D721Med (cell line): ENCODE results near the gene ENPP1.
"Not testable (repeated sequence)": the region's sequence is repeated elsewhere in the genome, so short reads cannot be mapped to it uniquely, and the experiment has no call there.

Experiments used
- DNase-seq: peaks from one replicate; pipeline ENCODE4 v3.0.0; 2011; ENCODE audit warnings: low spot score; ENCODE audit not compliant: insufficient read length
- FAIRE-seq: peaks from 2 replicates; lab custom pipeline; 2011; peaks lifted over from hg19 to GRCh38; lab: Jason Lieb, UNC
- TF ChIP-seq, protein P1 (sequence below): IDR thresholded peaks from 2 replicates; pipeline ENCODE4 v1.5.1; 2012; ENCODE audit warnings: mild to moderate bottlenecking, control low read depth; ENCODE audit not compliant: insufficient read depth; ENCODE audit errors: missing control alignments

The ENPP1 gene

GRCh38 chr6:131911951-131912350 lies 104.1 kb downstream of the ENPP1 start:
- DNase-seq (no peak), FAIRE-seq (no peak)
- TF ChIP-seq, protein P1, sequence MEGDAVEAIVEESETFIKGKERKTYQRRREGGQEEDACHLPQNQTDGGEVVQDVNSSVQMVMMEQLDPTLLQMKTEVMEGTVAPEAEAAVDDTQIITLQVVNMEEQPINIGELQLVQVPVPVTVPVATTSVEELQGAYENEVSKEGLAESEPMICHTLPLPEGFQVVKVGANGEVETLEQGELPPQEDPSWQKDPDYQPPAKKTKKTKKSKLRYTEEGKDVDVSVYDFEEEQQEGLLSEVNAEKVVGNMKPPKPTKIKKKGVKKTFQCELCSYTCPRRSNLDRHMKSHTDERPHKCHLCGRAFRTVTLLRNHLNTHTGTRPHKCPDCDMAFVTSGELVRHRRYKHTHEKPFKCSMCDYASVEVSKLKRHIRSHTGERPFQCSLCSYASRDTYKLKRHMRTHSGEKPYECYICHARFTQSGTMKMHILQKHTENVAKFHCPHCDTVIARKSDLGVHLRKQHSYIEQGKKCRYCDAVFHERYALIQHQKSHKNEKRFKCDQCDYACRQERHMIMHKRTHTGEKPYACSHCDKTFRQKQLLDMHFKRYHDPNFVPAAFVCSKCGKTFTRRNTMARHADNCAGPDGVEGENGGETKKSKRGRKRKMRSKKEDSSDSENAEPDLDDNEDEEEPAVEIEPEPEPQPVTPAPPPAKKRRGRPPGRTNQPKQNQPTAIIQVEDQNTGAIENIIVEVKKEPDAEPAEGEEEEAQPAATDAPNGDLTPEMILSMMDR: no peak

- DNase-seq: no peak
- TF ChIP-seq, protein P1: peak; percentile 0
- no peak for FAIRE-seq
These were observed 106.4 kb downstream of the ENPP1 start for GRCh38 chr6:131914234-131914633.

DNA sequence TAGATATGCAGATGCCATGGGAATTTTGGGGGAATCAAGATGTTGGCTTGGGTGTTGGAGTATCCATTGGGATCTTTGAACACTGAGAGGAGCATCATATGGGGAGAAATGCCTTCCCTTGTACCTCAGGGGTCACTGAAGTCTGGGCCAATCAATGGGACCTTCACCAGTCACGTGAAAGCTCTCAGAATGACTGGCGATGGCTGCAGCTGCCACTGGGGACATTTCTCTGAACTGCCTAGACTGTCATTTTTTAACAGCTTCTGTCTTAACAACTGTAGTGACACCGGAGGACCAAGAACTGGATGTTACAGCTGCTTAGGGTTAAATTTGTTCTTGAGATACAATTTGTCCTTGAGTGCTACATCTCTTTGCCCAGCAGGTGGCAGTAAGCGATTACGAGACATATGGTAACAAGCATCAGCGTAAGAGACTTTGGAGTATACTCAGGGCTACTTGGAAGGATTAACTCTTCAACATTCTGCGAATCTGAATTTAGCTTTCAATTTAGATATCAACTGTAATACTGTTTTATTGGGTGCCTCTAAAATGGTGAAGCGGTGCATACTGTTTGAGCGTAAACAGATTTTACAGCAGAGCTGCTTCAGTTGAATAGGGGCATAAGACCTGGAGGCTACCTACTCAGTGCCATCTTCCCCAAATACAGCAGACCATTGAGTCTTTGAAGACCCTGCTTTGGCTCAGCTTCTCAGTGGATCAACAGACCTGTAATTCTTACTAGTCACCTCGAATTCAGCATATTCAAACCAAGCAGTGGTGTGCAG lies 107.3 kb downstream of the ENPP1 start:
- FAIRE-seq: no peak
- DNase-seq: no peak
- TF ChIP-seq, protein P1: peak; percentile 87

DNA sequence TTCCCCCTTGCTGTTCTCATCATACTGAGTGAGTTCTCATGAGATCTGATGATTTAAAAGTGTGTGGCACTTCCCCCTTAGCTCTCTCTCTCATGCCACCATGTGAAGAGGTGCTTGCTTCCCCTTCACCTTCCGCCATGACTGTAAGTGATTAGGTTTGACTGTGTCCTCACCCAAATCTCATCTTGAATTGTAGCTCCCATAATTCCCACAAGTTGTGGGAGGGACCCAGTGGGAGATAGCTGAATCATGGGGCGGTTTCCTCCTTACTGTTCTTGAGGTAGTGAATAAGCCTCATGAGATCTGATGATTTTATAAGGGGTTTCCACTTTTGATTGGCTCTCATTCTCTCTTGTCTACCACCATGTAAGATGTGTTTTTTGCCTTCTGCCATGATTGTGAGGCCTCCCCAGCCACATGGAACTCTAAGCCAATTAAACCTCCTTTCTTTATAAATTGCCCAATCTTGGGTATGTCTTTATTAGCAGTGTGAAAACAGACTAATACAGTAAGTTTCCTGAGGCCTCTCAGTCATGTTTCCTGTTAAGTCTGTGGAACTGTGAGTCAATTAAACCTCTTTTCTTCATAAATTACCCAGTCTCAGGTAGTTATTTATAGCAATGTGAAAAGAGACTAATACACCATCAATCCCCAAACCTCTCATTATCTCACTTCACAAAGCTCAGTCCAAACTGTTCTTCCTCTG lies 108.4 kb downstream of the ENPP1 start:
- not testable (repeated sequence) for FAIRE-seq, DNase-seq

GRCh38 chr6:131916847-131917246 lies 109.0 kb downstream of the ENPP1 start:
- DNase-seq (no peak), FAIRE-seq (no peak)
- TF ChIP-seq, protein P1: no peak

DNA sequence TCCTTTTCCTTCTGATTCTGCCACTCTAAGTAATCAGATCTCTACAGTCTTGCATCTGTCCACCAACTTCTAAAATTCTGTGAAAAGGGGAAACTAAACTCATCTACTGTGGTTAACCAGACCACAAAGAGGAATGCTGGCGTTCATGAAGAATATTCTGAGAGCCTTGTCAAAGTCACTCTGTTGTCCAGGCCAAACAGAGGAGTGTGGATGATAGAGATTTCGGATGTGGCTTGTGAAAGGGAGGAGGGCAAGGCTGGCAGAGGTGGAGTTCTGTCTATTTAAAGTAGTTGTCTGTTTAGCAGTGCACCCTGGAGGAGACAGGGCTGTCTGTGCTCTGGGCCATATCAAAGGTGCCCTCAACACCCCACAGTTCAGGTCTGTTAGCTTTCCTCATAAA lies 109.5 kb downstream of the ENPP1 start:
- TF ChIP-seq, protein P1: no peak
- DNase-seq (no peak), FAIRE-seq (no peak)

GRCh38 chr6:131917763-131918649 lies 110.2 kb downstream of the ENPP1 start:
- TF ChIP-seq, protein P1: no peak
- DNase-seq (no peak), FAIRE-seq (no peak)
